Activated naive CD4-positive, alpha-beta T cell treated with anti-CD3 and anti-CD28 coated beads, Interleukin-2, amount 10 ng/mL, durations not matched to agents 5 hours and 36 hours (primary cell): ENCODE results near the gene TOMM70. TPM values are rescaled to one million over a fixed set of nuclear protein-coding genes. Genes with fewer than 3 reads are reported as not detected.

Experiments used
- total RNA-seq, 2 experiments: library from RNA; stranded (reverse); gene quantifications; one replicate each; pipeline ENCODE4 v1.2.3, GENCODE V29; 2021

TOMM70 gene
- 10 to 100 TPM; 36.3 to 37.6 TPM for total RNA-seq

DNA sequence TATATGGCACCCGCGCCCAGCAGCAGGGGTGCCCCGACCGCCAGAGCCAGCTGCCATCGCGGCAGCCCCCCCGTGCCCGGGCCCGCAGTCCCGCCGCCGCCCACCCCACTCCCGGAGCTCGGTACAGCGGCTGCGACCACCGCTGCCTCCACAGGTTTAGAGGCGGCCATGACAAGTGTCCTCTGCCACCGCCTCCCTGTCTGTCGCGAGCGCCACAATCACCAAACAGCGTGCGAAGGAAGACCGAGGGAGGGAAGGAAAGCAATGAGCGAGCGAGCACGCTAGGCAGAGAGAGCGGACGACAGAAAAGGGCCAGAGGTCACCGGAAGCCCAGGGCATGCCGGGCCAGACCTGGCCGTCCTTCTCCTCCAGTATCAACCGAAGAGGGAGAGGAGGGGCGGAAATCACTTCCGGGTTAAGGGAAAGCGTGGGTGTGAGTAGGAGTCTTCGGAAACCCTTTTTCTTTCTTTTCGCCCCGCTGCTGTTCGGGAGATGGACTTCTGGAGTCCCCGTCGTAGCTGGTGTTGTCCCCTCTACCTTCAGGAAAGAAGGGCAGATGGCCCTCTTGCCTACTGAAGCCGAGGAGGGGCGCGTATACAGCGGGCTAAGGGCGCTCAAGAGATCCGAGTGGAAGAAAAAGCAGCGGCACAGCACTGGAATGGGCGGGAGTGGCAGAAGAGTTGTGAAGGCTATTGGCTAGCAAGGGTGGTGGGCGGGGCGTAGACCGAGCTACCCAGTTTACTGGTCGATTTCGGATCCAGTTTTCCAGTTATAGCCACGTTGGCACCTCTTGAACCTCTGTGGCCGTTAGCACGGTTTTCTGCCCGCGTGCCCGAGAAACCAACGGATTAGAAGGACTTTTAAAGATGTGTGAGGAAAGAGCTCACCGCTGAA, at the start of gene TOMM70, which contains the start of gene LNP1:
Gene TOMM70, minus strand, starts transcription at position 310 of the 894 bp plus-strand sequence. Its CDS starts 140 bp downstream, at position 170.
Gene LNP1, plus strand, starts transcription at position 760 of the 894 bp plus-strand sequence. CDS start 28,191 bp downstream, outside the sequence.

DNA sequence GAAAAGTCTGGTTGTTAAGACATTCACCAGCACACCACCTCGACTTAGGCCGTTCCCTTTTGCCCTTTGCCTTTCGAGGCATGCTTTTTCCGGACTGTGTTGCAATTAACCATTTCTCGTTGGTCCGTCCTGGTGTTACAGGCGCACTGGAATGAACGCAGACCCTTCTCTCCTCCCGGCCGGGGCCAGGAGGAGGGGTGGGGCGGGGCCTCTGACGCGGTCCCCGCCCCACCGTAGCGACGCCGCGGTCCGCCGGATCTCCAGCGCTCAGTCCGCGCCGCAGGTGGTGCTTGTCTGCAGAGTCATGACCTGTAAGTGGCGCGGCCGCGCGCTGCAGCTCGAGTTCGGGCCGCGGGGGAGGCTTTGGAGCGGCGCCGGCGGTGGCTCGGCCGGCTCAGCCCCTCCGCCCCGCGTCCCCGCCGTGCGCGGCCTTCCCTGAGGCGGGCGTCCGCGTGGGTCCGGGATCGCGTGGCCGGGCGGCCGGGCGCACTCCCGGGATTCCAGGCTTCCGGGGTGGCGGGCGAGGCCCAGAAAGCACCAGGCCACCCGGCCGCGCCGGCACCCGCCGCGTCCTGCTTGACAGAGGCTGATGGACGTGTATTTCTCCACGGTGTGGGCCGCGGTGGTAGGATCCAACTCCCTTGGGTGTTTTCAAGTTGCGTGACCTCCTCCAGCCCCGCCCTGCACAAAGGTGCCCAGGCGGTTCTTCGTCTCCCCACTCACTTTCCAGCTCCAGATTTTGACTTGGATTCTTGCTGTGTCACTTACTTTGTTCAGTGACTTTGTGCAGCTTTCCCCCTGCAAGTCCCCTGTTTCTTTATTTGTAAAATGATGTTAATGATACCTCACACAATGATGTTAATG, 66.2 kb downstream of the TOMM70 start, which contains the start of gene NIT2:
Gene NIT2, plus strand, starts transcription at position 270 of the 864 bp plus-strand sequence. Its CDS starts 35 bp downstream, at position 305.

Other genes with a start within 250 kb of the TOMM70 start
- gene TBC1D23, start 140.1 kb downstream of the TOMM70 start, total RNA-seq, result 10 to 100 TPM; 28.8 to 31.2 TPM
- 10 to 100 TPM; 50.7 to 52.2 TPM for gene NIT2, start 66.3 kb downstream of the TOMM70 start, total RNA-seq
- 1 to 10 TPM; 1.1 to 1.2 TPM for gene LNP1, start 450 bp upstream of the TOMM70 start, total RNA-seq
- under 1 TPM; 0.19 to 0.45 TPM for gene TMEM45A, start 91.5 kb upstream of the TOMM70 start, total RNA-seq
- not detected for gene ADGRG7, start 208.5 kb upstream of the TOMM70 start, total RNA-seq